ENCODE results near the gene IL13RA2. TPM values are rescaled to one million over a fixed set of nuclear protein-coding genes. Genes with fewer than 3 reads are reported as not detected.

IL13RA2 gene
- total RNA-seq, 1 donor from 2014 or later = not detected

DNA sequence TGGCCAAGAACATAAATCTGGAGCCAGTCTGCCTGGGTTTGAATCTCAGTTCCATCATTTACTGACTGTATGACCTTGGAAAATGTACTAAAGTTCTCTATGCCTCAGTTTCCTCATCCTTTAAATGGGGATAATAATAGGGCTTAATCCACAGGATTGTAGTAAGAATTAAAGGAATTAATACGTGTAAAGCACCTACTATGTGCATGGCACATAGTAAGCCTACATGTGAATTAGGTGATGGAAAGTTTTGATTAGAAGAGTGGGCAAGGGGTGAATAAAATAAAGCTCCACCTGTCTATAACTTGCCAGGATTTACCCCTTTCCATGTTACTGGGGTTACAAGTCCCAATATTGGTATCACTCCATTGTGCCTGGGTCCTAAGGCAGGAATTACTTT, 35.8 kb upstream of the IL13RA2 start:
- H3K9me3 Mint-ChIP-seq (ENCODE audit: unreplicated experiment) = no peaks in the 10 kb centered on the region
- H3K36me3 Mint-ChIP-seq (ENCODE audit: unreplicated experiment) = no peaks in the 10 kb centered on the region

DNA sequence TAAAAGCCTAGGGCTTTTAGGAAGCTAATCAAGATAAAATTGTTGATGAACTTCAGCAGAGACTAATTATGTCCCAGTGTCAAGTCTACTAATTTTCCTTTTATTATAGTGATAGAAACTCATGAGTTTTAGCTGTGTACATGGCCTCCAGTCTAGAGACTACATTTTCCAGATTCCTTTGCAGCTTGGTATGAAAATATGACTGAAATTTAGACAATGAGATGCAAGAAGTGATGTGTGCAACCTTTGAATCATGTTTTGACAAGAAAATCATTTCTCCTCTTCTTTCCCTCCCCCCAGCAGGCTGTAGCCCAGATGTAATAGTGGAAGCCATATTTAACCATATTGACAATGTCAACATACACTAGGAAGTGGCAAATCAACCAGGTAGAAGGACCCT, 30.3 kb upstream of the IL13RA2 start:
- no peak overlapping the region for H3K4me3 Mint-ChIP-seq (ENCODE audit: unreplicated experiment)
- no peaks in the 10 kb centered on the region for H3K36me3 Mint-ChIP-seq (ENCODE audit: unreplicated experiment)
- peaks cover 12% of the 10 kb centered on the region for H3K27me3 Mint-ChIP-seq (ENCODE audit: unreplicated experiment)
- DNase-seq (ENCODE audit: extremely low spot score, unreplicated experiment) = no peak
- H3K4me1 Mint-ChIP-seq (ENCODE audit: unreplicated experiment) = no peaks in the 10 kb centered on the region
- TF ChIP-seq, protein P1, sequence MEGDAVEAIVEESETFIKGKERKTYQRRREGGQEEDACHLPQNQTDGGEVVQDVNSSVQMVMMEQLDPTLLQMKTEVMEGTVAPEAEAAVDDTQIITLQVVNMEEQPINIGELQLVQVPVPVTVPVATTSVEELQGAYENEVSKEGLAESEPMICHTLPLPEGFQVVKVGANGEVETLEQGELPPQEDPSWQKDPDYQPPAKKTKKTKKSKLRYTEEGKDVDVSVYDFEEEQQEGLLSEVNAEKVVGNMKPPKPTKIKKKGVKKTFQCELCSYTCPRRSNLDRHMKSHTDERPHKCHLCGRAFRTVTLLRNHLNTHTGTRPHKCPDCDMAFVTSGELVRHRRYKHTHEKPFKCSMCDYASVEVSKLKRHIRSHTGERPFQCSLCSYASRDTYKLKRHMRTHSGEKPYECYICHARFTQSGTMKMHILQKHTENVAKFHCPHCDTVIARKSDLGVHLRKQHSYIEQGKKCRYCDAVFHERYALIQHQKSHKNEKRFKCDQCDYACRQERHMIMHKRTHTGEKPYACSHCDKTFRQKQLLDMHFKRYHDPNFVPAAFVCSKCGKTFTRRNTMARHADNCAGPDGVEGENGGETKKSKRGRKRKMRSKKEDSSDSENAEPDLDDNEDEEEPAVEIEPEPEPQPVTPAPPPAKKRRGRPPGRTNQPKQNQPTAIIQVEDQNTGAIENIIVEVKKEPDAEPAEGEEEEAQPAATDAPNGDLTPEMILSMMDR (IDR thresholded peaks at IDR 0.05) = no peak
- no peak overlapping the region for H3K27ac Mint-ChIP-seq (ENCODE audit: unreplicated experiment)
- no peaks in the 10 kb centered on the region for H3K9me3 Mint-ChIP-seq (ENCODE audit: unreplicated experiment)

More for the DNA sequence above, 35.8 kb upstream of the IL13RA2 start:
- H3K27me3 Mint-ChIP-seq (ENCODE audit: unreplicated experiment) = peaks cover 15% of the 10 kb centered on the region
- no peak overlapping the region for H3K27ac Mint-ChIP-seq (ENCODE audit: unreplicated experiment)
- H3K4me3 Mint-ChIP-seq (ENCODE audit: unreplicated experiment) = no peak overlapping the region
- H3K4me1 Mint-ChIP-seq (ENCODE audit: unreplicated experiment) = no peaks in the 10 kb centered on the region
- DNase-seq (ENCODE audit: extremely low spot score, unreplicated experiment) = no peak
- TF ChIP-seq, protein P1 (IDR thresholded peaks at IDR 0.05) = no peak

DNA sequence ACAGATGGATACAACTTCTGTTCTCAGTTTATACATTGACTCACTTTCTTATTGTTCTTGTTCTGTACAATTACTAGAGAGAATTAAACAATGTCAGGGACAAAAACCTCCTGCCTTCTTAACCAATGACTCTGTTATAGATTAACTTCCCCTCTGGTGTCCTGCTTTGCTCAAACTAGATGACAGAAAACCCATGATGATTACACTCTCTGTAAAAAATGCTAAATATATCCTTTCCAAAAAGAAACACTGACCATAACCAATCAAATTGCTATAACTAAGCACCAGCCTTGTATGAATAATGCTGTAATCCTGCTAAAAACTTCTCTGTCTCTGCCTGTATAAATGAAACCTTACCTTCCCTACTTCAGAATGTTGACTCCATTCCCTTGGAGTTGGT, 29.8 kb upstream of the IL13RA2 start:
- Mint-ChIP-seq H3K9me3 (ENCODE audit: unreplicated experiment) (no peaks in the 10 kb centered on the region), H3K27me3 (ENCODE audit: unreplicated experiment) (peaks cover 14% of the 10 kb centered on the region), H3K36me3 (ENCODE audit: unreplicated experiment) (no peaks in the 10 kb centered on the region), H3K4me3 (ENCODE audit: unreplicated experiment) (no peak overlapping the region), H3K27ac (ENCODE audit: unreplicated experiment) (no peak overlapping the region), H3K4me1 (ENCODE audit: unreplicated experiment) (no peaks in the 10 kb centered on the region)
- TF ChIP-seq, protein P1 (IDR thresholded peaks at IDR 0.05) = no peak
- no peak for DNase-seq (ENCODE audit: extremely low spot score, unreplicated experiment)

DNA sequence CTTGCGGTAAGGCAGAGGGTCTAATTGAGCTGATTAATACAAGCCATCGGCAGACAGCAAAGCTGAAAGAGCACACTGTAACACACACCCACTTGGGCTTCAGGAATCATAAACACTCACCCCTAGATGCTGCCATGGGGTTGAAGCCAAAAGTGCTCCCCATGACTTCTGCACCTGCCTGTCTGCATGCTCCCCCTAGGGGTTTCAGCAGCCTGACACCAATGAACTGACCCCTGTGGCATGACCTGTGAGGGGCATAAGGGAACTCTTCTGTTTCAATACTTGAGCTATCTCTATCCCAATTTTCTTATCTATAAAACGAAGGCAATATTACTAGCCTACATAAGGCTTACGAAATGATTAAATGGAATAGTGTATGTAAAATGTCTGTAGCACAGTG, 23.0 kb upstream of the IL13RA2 start:
- no peaks in the 10 kb centered on the region for H3K4me1 Mint-ChIP-seq (ENCODE audit: unreplicated experiment)
- no peak overlapping the region for H3K27ac Mint-ChIP-seq (ENCODE audit: unreplicated experiment)
- no peaks in the 10 kb centered on the region for H3K36me3 Mint-ChIP-seq (ENCODE audit: unreplicated experiment)
- TF ChIP-seq, protein P1 (IDR thresholded peaks at IDR 0.05) = no peak
- no peak overlapping the region for H3K4me3 Mint-ChIP-seq (ENCODE audit: unreplicated experiment)
- H3K9me3 Mint-ChIP-seq (ENCODE audit: unreplicated experiment) = no peaks in the 10 kb centered on the region
- peaks cover 16% of the 10 kb centered on the region for H3K27me3 Mint-ChIP-seq (ENCODE audit: unreplicated experiment)
- no peak for DNase-seq (ENCODE audit: extremely low spot score, unreplicated experiment)

DNA sequence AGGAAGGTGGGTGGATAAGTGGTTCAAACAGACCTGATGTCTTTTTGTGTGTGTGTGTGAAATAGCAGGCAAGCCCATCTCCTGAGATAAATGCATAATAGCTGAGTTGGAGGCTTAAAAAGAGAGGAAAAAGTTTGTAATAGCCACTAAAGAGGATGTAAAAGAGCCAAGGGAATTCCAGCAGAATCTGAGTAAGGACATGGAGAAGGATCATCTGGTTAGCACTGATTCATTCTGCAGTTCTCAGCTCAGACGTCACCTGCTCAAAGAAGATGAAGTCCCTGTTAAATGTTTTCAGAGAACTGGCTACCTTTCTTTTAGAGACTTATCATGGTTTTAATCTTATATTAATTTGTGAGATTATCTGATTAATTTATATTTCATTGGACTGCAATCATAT, 21.0 kb upstream of the IL13RA2 start:
- Mint-ChIP-seq H3K4me1 (ENCODE audit: unreplicated experiment) (no peaks in the 10 kb centered on the region), H3K4me3 (ENCODE audit: unreplicated experiment) (no peak overlapping the region), H3K27ac (ENCODE audit: unreplicated experiment) (no peak overlapping the region), H3K27me3 (ENCODE audit: unreplicated experiment) (peaks cover 16% of the 10 kb centered on the region), H3K36me3 (ENCODE audit: unreplicated experiment) (no peaks in the 10 kb centered on the region), H3K9me3 (ENCODE audit: unreplicated experiment) (no peaks in the 10 kb centered on the region)
- no peak for DNase-seq (ENCODE audit: extremely low spot score, unreplicated experiment)
- TF ChIP-seq, protein P1 (IDR thresholded peaks at IDR 0.05) = no peak

All from osteocyte (in vitro differentiated cells).